ENCODE results near the gene PLCB1.
A peak's percentile ranks its signal among the peaks of the same experiment; 100 is the strongest.
"Not testable (repeated sequence)": the region's sequence is repeated elsewhere in the genome, so short reads cannot be mapped to it uniquely, and the experiment has no call there.

The PLCB1 gene

GRCh38 chr20:8334641-8335040, 202.6 kb downstream of the PLCB1 start:
- no peak for DNase-seq (ENCODE audit: low read depth in 2 of 2)

DNA sequence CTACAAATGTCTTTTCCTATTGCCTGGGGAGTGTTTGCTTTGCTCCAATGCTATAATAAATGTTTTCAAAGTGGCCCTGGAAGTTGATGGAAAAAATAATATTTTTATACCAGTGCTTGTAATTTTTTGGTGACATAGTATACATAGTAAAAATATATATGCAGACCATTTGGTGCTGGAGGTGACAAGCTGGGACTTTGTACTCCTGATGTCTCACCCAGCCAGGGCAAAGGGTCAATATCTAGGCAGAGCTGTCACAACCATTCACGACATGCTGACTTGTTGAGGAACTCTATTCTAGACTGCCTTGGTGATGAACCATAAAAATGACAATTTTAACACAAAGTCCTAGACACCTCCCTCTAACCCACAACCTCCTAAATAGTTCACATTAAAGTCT, 203.0 kb downstream of the PLCB1 start:
- no peak for DNase-seq (ENCODE audit: low read depth in 2 of 2)

DNA sequence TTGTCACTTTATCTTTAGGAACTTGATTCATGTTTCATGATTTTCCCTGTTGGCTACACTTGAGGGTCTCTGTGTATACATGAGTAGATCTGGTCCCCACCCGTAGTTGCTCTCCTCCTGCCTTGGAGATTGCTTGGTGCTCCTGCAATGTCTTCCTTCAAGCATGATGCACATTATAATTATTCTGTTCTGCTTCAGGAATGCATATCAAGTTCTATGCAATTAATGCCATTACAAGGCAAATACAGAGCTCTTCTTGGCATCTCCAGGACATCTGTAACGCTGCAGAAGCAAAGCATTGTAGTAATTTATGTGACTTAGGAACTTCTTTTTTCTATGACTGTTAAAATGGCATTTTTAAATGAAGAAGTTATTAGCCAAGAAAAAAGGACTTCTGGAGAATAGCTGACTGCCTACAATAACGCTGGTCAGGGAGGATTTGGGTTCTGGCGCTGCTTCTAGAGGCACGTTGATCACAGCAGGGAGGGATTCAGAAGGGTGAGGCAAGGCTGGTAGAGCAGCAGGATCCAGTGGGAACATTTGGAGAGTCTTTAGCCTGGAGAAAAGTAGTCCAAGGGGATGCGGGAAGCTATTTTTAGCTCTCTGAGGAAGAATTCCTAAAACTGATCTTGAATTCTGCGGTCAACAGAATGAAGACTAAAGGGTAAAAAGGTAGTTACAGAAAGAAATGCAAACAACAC, 203.6 kb downstream of the PLCB1 start:
- no peak for DNase-seq (ENCODE audit: low read depth in 2 of 2)

DNA sequence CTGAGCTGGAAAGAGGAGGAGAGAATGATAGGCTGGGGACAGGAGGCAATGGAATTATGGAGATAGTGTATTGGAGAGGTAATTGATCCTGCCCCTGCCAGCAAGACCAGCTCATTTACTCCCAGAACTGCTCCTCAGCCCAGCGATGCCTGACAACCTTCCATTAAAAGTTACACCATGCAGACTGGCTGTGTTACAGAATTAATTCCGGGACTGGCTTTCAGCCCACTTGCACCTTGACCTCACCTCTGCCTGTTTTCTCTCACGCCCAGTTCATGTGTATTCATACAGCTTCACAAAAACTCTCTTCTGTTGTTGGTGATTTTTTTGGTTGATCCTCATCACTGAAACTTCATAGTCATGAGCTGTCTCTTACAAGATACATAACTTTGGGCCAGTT, 207.3 kb downstream of the PLCB1 start:
- no peak for DNase-seq (ENCODE audit: low read depth in 2 of 2)

DNA sequence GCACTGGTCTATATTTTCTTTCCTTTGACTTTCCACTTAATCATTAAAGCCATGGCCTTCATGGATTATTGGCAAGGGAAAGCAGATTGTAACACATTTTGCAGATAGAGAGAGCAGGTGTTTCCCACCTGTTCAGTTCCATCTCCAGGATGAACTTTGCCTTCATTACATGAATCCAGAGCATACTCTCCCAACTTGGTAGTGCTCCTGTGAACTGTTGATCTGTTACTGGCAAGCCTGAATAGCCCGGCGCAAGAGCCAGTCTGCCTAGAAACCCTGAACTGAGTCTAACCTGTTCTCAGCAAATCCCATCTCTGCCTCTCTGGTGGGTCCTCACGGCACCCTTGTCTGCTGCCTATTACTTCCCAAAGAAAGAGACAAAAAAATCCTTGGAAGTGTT, 210.3 kb downstream of the PLCB1 start:
- DNase-seq (ENCODE audit: low read depth in 2 of 2): no peak

- no peak for DNase-seq (ENCODE audit: low read depth in 2 of 2)
Measured at GRCh38 chr20:8344106-8344505, 212.0 kb downstream of the PLCB1 start.

- no peak for DNase-seq (ENCODE audit: low read depth in 2 of 2)
Measured at GRCh38 chr20:8344631-8345030, 212.6 kb downstream of the PLCB1 start.

- no peak for DNase-seq (ENCODE audit: low read depth in 2 of 2)
Measured at GRCh38 chr20:8346700-8347270, 214.7 kb downstream of the PLCB1 start.

DNA sequence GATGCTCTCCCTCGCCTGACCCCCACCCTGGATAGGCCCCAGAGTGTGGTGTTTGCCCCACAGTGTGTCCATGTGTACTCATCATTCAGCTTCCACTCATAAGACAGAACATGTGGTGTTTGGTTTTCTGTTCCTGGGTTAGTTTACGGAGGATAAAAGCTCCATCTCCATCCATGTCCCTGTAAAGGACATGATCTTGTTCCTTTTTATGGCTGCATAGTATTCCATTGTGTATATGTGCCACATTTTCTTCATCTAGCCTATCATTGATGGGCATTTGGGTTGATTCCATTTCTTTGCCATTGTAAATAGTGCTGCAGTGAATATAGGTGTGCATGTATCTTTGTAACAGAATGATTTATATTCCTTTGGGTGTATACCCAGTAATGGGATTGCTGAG, 218.2 kb downstream of the PLCB1 start:
- not testable (repeated sequence) for DNase-seq (ENCODE audit: low read depth in 2 of 2)

DNA sequence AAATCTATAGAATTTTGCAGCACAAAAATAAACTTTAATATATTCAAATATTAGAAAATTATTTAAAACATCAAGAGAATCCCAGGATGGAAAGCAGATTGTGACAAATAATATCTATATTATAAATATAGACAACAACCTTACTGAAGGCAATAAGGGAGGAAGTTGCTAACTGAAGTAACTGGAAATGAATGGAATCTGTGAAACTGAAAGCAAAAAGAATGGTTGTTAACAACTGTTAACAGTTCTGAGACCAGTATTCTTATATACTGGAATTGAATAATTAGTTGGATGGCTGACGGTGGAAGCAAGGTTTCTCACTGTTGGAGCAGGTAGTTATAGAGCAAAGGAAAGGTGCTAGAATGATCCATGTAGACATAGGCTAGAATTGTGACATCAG, 220.4 kb downstream of the PLCB1 start:
- no peak for DNase-seq (ENCODE audit: low read depth in 2 of 2)

GRCh38 chr20:8353512-8353911, 221.4 kb downstream of the PLCB1 start:
- DNase-seq (ENCODE audit: low read depth in 2 of 2): no peak

DNA sequence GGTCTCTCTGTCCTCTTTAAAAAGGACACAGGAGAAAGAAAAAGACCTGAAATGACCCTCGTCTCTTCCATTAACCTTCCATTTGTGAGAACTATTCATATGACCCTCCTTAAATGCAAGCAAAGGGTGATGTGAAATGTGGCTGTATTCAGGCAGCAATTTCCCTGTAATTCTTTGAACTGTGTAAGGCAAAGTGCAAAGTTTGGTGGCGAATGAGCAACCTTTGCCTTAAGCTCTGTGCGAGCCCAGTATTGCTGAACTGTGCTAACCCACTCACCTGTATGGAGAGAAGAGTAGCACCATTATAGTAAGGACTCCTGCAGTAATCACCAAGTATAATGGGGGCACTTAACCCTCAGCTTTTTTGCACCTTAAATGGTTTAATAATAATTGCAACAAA, 223.4 kb downstream of the PLCB1 start:
- no peak for DNase-seq (ENCODE audit: low read depth in 2 of 2)

GRCh38 chr20:8356806-8357205, 224.7 kb downstream of the PLCB1 start:
- no peak for DNase-seq (ENCODE audit: low read depth in 2 of 2)

DNA sequence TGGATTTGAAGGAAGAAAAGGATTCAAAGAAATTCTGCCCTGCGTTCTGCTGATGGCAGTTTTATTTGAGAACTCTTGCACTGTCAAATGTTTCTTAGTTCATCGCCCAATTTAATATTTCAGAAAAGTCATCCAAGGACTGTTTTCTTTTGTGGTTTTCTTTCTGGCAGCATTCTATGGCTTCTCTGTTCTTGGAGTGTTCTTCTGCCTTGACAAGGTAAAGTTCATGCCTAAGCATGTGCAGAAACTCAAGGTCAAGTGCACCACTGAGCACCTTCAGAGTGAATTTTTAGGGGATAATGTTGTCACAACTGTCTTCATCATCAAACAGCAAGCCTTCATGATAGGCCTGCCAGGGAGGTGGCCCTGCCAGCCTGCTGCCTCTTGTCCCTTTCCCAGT, 225.6 kb downstream of the PLCB1 start:
- no peak for DNase-seq (ENCODE audit: low read depth in 2 of 2)

DNA sequence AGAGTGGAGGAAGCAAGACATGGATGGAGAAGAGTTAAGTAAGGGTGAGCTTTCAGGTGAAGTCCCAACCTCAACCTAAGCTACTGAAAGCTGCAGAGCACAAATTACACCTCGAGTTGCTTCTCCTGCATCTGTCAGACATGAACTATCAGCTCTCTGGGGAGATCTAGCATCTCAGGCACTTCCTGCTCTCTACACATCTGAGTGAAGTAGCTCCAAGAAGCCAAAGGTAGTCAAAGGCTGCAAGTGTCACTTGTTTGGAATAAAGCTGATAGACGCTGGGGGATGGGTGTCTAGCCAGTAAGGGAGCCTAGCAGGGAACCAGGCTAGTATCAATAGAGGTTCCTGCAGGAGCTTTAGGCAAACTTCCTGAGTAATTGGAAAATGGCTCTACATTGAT, 228.0 kb downstream of the PLCB1 start:
- no peak for DNase-seq (ENCODE audit: low read depth in 2 of 2)

GRCh38 chr20:8361006-8361652, 229.1 kb downstream of the PLCB1 start:
- peak; percentile 4 to 14 for DNase-seq (ENCODE audit: low read depth in 2 of 2)

DNA sequence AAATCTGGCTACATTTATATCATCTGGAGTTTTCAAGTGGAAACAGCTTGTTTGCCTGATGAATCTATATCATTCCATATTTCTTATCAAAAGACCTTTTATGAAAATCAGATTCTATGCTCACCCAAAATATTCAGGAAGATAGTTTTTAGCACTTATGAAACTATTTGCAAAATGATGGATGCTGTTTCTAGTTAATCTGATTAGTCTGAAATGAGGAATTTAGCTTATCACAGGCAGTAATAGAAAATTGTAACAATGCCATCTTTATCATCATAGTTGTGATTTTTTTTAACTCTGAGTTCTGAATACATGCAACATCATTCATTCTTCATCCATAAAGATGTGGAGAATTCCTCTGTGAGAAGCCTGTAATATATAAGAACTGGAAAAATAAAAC, 229.7 kb downstream of the PLCB1 start:
- no peak for DNase-seq (ENCODE audit: low read depth in 2 of 2)

DNA sequence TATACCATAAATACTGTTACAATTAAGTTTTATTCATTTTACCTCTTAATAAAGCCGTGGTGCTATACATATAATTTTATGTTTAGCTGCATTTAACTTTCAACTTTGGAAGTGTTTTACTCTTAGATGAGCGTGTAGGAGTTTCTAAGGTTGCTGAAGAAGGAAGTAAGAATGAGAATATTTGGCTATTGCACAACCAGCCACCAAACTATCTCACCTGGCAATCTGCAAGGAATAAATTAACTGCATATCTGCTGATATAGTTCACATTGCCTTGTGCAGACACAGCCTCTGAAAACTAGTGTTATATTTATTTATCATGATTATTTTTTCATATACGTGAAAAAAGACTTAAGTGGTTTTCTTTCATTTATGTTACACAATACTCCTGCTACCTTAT, 230.4 kb downstream of the PLCB1 start:
- no peak for DNase-seq (ENCODE audit: low read depth in 2 of 2)

DNA sequence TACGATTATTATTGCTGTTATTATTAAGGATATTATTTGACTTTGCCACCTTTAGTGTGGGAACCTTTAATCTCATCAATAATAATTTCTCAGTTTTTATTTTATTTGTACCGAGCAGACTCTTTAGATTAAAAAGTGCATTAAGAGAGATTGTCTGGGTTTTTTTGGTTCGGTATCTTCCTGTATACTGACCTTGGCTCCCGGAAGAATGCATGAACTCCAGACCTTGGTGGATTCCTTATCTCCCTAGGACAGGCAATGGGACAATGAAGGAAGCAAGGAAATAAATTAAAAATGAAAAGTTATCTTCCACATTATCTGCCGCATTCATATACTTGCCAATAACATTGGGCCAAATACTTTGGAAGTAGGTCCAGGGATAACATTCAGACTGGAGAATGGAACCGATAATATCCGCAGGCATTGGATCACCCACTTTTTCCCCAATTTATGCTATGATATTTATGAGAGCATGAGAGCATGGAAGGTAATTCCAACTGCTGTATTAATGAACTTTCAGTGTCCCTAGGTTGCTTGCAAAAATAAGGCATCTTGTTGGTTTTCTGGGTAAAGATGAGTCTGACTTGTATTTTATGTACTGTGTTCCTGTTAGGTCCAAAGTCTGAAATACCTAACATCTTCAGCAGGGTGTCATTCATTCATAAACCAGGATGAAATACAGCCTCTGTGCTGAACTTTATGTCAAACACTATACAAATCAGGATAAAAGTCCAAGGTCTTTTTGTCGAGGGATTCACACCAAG, 232.1 kb downstream of the PLCB1 start:
- DNase-seq (ENCODE audit: low read depth in 2 of 2): no peak

DNA sequence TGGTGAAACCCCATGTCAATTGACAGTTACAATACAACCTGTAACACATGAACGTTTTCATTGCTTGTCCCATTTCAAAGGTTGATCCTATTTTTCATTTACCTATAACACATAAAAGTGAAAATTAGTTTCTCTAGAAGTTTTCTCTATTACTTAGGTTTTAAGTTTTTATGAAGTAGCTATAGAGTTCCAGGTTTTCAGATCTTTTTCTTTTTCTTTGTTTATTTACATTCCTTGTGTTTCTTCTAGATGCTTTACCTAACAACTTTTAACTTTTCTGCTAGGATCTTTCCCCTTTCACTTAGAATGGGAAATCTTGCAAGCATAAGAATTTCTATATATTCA, 232.6 kb downstream of the PLCB1 start:
- DNase-seq (ENCODE audit: low read depth in 2 of 2): no peak

DNA sequence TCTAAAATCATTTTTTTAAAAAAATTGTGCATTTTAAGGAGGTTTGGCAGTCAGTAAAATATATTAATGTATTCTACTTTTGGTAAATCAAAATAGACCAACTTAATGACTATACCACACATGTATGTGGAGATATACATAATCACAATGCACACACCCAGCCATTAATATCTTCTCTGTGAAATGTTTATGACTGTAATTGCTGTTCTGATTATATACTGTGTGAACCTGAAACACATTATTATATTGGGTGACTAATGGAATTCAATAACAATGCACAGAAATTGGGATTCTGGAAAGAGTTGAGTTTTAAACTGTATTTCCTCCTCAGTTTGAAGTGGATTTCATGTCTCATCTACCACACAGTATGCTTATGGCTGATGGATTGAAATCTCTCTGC, 233.6 kb downstream of the PLCB1 start:
- DNase-seq (ENCODE audit: low read depth in 2 of 2): no peak

GRCh38 chr20:8366303-8366923, 234.3 kb downstream of the PLCB1 start:
- DNase-seq (ENCODE audit: low read depth in 2 of 2): no peak

All from stimulated activated CD4-positive, alpha-beta T cell treated with anti-CD3 and anti-CD28 coated beads, Interleukin-15, amount 100 ng/mL, for 48 hours (primary cell).